Mesendoderm (in vitro differentiated cells): ENCODE measurements around the gene VRK3.

Experiments used
- DNase-seq: peaks from one replicate; pipeline ENCODE4 v3.0.0; 2013
- H2AK5ac ChIP-seq: 2 replicates; pipeline ENCODE4 v1.6.1; 2013; ENCODE audit warnings: low read length, inconsistent platforms
- H2BK120ac ChIP-seq: 2 replicates; pipeline ENCODE4 v1.6.1; 2013; ENCODE audit warnings: low read depth, mild to moderate bottlenecking, low read length, moderate library complexity, mixed read lengths
- H2BK15ac ChIP-seq: replicated peaks from 2 replicates; pipeline ENCODE4 v1.6.1; 2013; ENCODE audit warnings: low read depth, mild to moderate bottlenecking, moderate library complexity
- H2BK5ac ChIP-seq: 2 replicates; pipeline ENCODE4 v1.6.1; 2013; ENCODE audit warnings: low read length, inconsistent platforms
- H3K18ac ChIP-seq: 2 replicates; pipeline ENCODE4 v1.6.1; 2013; ENCODE audit warnings: mild to moderate bottlenecking, low read length, mixed read lengths
- H3K23ac ChIP-seq: one replicate; pipeline ENCODE4 v1.6.1; 2013; ENCODE audit warnings: low read length
- H3K27ac ChIP-seq: 2 replicates; pipeline ENCODE4 v1.5.1; 2013; ENCODE audit warnings: low read depth, mild to moderate bottlenecking, inconsistent platforms, low read length, moderate library complexity
- H3K27me3 ChIP-seq: 2 replicates; pipeline ENCODE4 v1.6.1; 2013; ENCODE audit warnings: low read length, control low read depth, mild to moderate bottlenecking, inconsistent platforms; ENCODE audit not compliant: insufficient read depth, poor library complexity
- H3K36me3 ChIP-seq: 2 replicates; pipeline ENCODE4 v1.6.1; 2013; ENCODE audit warnings: low read length, inconsistent platforms; ENCODE audit not compliant: control insufficient read depth, insufficient read depth
- H3K4ac ChIP-seq: one replicate; pipeline ENCODE4 v1.6.1; 2013; ENCODE audit warnings: low read depth, mild to moderate bottlenecking, low read length, moderate library complexity
- H3K4me1 ChIP-seq: 2 replicates; pipeline ENCODE4 v1.6.1; 2013; ENCODE audit warnings: low read depth, low read length, inconsistent platforms; ENCODE audit not compliant: control insufficient read depth
- H3K4me2 ChIP-seq: 2 replicates; pipeline ENCODE4 v1.6.1; 2013; ENCODE audit warnings: low read length
- H3K4me3 ChIP-seq: 2 replicates; pipeline ENCODE4 v1.5.1; 2013; ENCODE audit warnings: mild to moderate bottlenecking, low read length
- H3K56ac ChIP-seq: one replicate; pipeline ENCODE4 v1.6.1; 2013; ENCODE audit warnings: low read length
- H3K79me1 ChIP-seq: 2 replicates; pipeline ENCODE4 v1.6.1; 2013; ENCODE audit warnings: low read length, inconsistent platforms
- H3K79me2 ChIP-seq: 2 replicates; pipeline ENCODE4 v1.6.1; 2013; ENCODE audit warnings: mild to moderate bottlenecking, low read length; ENCODE audit not compliant: control insufficient read depth, insufficient read depth
- H3K9ac ChIP-seq: 2 replicates; pipeline ENCODE4 v1.6.1; 2013; ENCODE audit warnings: low read length, inconsistent platforms
- H4K5ac ChIP-seq: one replicate; pipeline ENCODE4 v1.6.1; 2013; ENCODE audit warnings: low read length
- H4K8ac ChIP-seq: one replicate; pipeline ENCODE4 v1.6.1; 2013; ENCODE audit warnings: low read depth, mild to moderate bottlenecking, control low read depth, low read length, moderate library complexity
- WGBS: extraction: QIAGEN DNeasy Blood & Tissue Kit; methylation state at CpG from one replicate; pipeline ENCODE4 v1.1.7; 2013; ENCODE audit warnings: low lambda C conversion rate, missing lambda C conversion rate; ENCODE audit not compliant: insufficient coverage; ENCODE audit errors: extremely low coverage; 5-methylcytosine and 5-hydroxymethylcytosine counted together

VRK3 gene

DNA sequence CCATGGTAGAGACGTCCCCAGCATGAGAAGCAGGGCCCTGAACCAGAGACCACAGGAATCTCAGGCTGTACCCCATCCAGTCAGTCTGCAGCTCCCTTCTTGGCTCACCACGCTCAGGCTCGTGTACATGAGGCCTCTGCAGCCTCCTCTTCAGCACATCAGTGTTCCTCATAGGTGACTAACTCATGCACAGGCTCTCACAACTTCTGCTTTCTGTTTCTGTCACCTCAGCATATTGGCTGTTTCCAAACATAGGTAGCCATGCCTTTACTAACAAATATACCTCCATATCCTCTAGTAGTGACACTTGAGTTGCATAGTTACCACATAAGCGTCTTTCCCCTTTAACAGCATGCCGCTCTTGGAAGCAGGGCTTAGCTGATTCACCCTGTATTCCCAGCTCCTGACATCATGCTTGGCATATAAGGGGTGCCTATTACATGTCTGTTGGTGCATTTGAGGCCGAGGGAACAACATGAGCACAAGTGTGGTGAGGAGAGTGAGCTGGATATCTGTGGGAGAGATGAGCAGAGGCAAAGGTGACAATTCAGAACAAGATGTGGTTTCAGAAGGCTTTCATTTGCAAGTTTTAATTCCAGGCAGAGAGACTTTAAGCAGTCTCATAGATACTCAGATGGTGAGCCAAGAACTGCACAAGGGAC is 17.3 kb upstream of the VRK3 start:
- DNase-seq: no peak
- Histone ChIP-seq H3K23ac (no peak overlapping the region), H4K5ac (no peak overlapping the region), H3K27ac (no peak overlapping the region), H2AK5ac (no peak overlapping the region), H2BK5ac (no peak overlapping the region), H2BK120ac (no peak overlapping the region), H3K9ac (no peak overlapping the region), H3K36me3 (peaks cover 51% of the 10 kb centered on the region), H3K79me2 (no peaks in the 10 kb centered on the region), H3K18ac (no peak overlapping the region), H3K4me1 (no peaks in the 10 kb centered on the region), H3K4ac (no peak overlapping the region), H3K79me1 (peaks cover 2% of the 10 kb centered on the region), H3K56ac (no peak overlapping the region), H4K8ac (no peak overlapping the region), H3K27me3 (no peaks in the 10 kb centered on the region), H3K4me3 (peak overlapping the region; percentile 15), H3K4me2 (no peak overlapping the region), H2BK15ac (no peak overlapping the region)
- WGBS: no CpG with 5 or more reads among the region's 6 CpGs

DNA sequence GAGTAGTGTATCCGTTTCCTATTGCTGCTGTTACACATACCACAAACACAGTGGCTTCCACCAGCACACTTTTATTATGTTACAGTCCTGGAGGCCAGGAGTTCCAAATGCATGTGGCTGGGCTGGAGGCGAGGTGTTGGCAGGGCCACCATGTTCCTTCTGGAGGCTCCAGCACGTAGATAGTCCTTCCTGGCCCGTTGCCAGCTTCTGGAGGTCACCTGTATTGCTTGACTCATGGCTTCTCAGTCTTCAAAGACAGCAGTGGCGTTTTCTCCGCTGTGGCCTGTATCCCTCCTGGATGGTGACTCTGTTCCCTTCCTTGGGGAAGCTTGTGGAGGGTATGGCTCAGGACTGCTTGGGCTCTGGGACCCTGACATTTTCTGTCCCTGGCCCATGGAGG is 15.8 kb upstream of the VRK3 start:
- H4K8ac ChIP-seq: no peak overlapping the region
- H3K18ac ChIP-seq: no peak overlapping the region
- peaks cover 4% of the 10 kb centered on the region for H3K79me1 ChIP-seq
- no peak overlapping the region for H2BK120ac ChIP-seq
- H3K9ac ChIP-seq: no peak overlapping the region
- no peaks in the 10 kb centered on the region for H3K79me2 ChIP-seq
- H2BK5ac ChIP-seq: no peak overlapping the region
- H3K4me2 ChIP-seq: no peak overlapping the region
- H3K4me3 ChIP-seq: no peak overlapping the region
- no peaks in the 10 kb centered on the region for H3K4me1 ChIP-seq
- no peak overlapping the region for H3K27ac ChIP-seq
- peaks cover 47% of the 10 kb centered on the region for H3K36me3 ChIP-seq
- DNase-seq: no peak
- no peak overlapping the region for H3K23ac ChIP-seq
- no peak overlapping the region for H2AK5ac ChIP-seq
- no peaks in the 10 kb centered on the region for H3K27me3 ChIP-seq
- no peak overlapping the region for H2BK15ac ChIP-seq
- no peak overlapping the region for H4K5ac ChIP-seq
- H3K56ac ChIP-seq: no peak overlapping the region
- no peak overlapping the region for H3K4ac ChIP-seq
- whole genome bisulfite sequencing: no CpG with 5 or more reads among the region's 6 CpGs

DNA sequence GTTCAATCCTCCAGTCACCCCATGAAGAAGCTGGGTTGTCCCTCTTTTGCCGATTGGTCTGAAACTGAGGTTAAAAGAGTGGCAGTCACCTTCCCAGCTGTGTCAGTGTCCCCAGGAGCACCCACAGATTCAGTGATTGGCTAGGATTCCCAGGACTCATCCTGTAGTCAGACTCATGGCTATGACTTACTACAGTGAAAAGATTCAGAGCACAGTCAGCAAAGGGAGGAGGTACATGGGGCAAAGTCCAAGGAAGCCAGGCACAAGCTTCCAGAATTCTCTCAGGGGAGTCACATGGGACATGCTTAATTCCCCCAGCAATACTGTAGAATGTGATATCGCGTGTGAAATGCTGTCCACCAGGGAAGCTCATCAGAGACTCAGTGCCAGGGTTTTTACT is 14.8 kb upstream of the VRK3 start:
- no peak for DNase-seq
- Histone ChIP-seq H3K27ac (no peak overlapping the region), H3K36me3 (peaks cover 41% of the 10 kb centered on the region), H2BK120ac (no peak overlapping the region), H3K56ac (no peak overlapping the region), H2BK15ac (no peak overlapping the region), H4K5ac (no peak overlapping the region), H4K8ac (no peak overlapping the region), H3K79me1 (peaks cover 4% of the 10 kb centered on the region), H3K4me2 (no peak overlapping the region), H3K4ac (no peak overlapping the region), H3K27me3 (no peaks in the 10 kb centered on the region), H2AK5ac (no peak overlapping the region), H3K18ac (no peak overlapping the region), H3K9ac (no peak overlapping the region), H3K79me2 (no peaks in the 10 kb centered on the region), H2BK5ac (no peak overlapping the region), H3K4me1 (no peaks in the 10 kb centered on the region), H3K23ac (no peak overlapping the region), H3K4me3 (no peak overlapping the region)
- WGBS: no CpG with 5 or more reads among the region's 3 CpGs

DNA sequence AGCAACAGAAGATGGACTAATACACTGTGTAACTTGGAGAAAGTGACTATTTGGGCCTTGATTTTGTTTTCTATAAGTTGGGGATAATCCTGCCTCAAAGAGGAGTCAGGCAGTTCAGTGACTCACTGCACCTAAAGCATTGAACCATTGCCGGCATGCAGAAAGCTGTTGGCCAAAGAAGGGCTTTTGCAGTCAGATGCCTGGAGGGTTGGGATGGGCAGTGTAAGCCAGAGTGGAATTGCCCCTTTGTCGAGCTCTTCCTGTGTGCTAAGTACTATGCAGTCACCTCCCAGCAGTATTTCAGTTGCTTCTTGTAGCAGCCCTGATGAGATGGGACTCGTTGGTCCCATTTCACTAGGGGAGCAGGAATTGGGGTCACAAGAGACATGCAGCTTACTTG is 11.7 kb upstream of the VRK3 start:
- Histone ChIP-seq H4K5ac (no peak overlapping the region), H3K9ac (no peak overlapping the region), H3K4me3 (no peak overlapping the region), H3K79me2 (no peaks in the 10 kb centered on the region), H3K4ac (no peak overlapping the region), H2BK120ac (no peak overlapping the region), H3K4me2 (no peak overlapping the region), H3K4me1 (no peaks in the 10 kb centered on the region), H3K79me1 (peaks cover 7% of the 10 kb centered on the region), H2BK5ac (no peak overlapping the region), H3K36me3 (peaks cover 27% of the 10 kb centered on the region), H2BK15ac (no peak overlapping the region), H2AK5ac (no peak overlapping the region), H4K8ac (no peak overlapping the region), H3K23ac (no peak overlapping the region), H3K27ac (no peak overlapping the region), H3K18ac (no peak overlapping the region), H3K27me3 (no peaks in the 10 kb centered on the region), H3K56ac (no peak overlapping the region)
- WGBS: no CpG with 5 or more reads among the region's 3 CpGs
- no peak for DNase-seq

DNA sequence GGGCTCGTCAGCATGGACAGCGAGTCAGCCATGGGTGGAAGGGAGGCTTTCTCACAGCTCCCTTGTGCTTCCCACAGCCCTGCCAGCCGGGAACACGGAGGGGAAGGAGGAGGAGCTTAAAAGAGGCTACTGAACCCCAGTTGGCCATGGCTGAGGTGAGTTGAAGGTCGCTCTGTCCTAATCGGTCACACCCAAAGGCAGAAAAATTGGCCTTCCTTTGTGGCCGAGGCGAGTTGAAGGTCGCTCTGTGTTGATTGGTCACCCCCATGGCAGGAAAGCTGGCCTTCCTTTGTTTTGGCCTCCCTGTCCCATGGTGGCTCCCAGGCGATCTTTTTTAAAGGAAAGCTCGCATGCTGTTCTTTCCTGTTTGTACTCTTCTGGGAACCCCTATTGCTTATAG is 5.8 kb upstream of the VRK3 start:
- no peak overlapping the region for H4K5ac ChIP-seq
- H3K56ac ChIP-seq: no peak overlapping the region
- H2AK5ac ChIP-seq: no peak overlapping the region
- no peak overlapping the region for H3K4me2 ChIP-seq
- no peak overlapping the region for H3K23ac ChIP-seq
- no peaks in the 10 kb centered on the region for H3K27me3 ChIP-seq
- H2BK120ac ChIP-seq: no peak overlapping the region
- H3K4me1 ChIP-seq: no peaks in the 10 kb centered on the region
- DNase-seq: no peak
- peaks cover 15% of the 10 kb centered on the region for H3K79me2 ChIP-seq
- H3K4ac ChIP-seq: no peak overlapping the region
- H4K8ac ChIP-seq: no peak overlapping the region
- H3K18ac ChIP-seq: no peak overlapping the region
- no CpG with 5 or more reads among the region's 11 CpGs for WGBS
- no peak overlapping the region for H2BK15ac ChIP-seq
- no peak overlapping the region for H3K9ac ChIP-seq
- no peak overlapping the region for H3K4me3 ChIP-seq
- H3K27ac ChIP-seq: no peak overlapping the region
- H3K36me3 ChIP-seq: peaks cover 12% of the 10 kb centered on the region
- no peak overlapping the region for H2BK5ac ChIP-seq
- H3K79me1 ChIP-seq: peaks cover 21% of the 10 kb centered on the region

DNA sequence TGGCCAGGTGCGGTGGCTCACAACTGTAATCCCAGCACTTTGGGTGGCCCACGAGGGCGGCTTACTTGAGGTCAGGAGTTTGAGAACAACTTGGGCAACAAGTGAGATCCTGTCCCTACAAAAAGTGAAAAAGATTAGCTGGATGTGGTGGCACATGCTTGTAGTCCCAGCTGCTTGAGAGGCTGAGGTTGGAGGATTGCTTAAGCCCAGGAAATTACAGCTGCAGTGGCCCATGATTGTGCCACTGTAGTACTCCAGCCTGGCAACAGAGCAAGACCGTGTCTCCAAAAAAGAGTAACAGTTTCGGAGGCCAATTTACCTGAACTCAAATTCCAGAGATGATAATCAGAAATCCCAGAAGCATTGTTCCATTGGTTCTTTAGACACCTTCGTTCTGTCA is 5.1 kb upstream of the VRK3 start:
- H3K36me3 ChIP-seq: peaks cover 12% of the 10 kb centered on the region
- H3K18ac ChIP-seq: no peak overlapping the region
- no peak for DNase-seq
- H2BK15ac ChIP-seq: no peak overlapping the region
- H3K27me3 ChIP-seq: no peaks in the 10 kb centered on the region
- WGBS: no CpG with 5 or more reads among the region's 6 CpGs
- H3K56ac ChIP-seq: no peak overlapping the region
- H3K4me2 ChIP-seq: no peak overlapping the region
- no peak overlapping the region for H3K27ac ChIP-seq
- H3K4me1 ChIP-seq: no peaks in the 10 kb centered on the region
- H3K79me2 ChIP-seq: peaks cover 15% of the 10 kb centered on the region
- no peak overlapping the region for H3K23ac ChIP-seq
- H3K9ac ChIP-seq: no peak overlapping the region
- no peak overlapping the region for H2BK120ac ChIP-seq
- no peak overlapping the region for H3K4me3 ChIP-seq
- H4K8ac ChIP-seq: no peak overlapping the region
- no peak overlapping the region for H4K5ac ChIP-seq
- no peak overlapping the region for H2AK5ac ChIP-seq
- H3K79me1 ChIP-seq: peaks cover 21% of the 10 kb centered on the region
- H3K4ac ChIP-seq: no peak overlapping the region
- no peak overlapping the region for H2BK5ac ChIP-seq
